ENCODE results near the gene BAIAP3. TPM values are rescaled to one million over a fixed set of nuclear protein-coding genes. Genes with fewer than 3 reads are reported as not detected.

BAIAP3 gene
- total and polyA plus RNA-seq, 2 experiments from 2014 or later, result 5.2 to 13.0 TPM

- H2AFZ ChIP-seq, result no peak overlapping the region
- no peaks in the 10 kb centered on the region for H3K36me3 ChIP-seq (ENCODE audit: insufficient read depth)
- no peak for DNase-seq (ENCODE audit: low spot score)
- H3K9me2 ChIP-seq (ENCODE audit: insufficient read depth), result no peaks in the 10 kb centered on the region
- H3K79me2 ChIP-seq (replicated peaks; ENCODE audit: insufficient read depth), result no peaks in the 10 kb centered on the region
- Mint-ChIP-seq H3K4me1 (peaks cover 6% of the 10 kb centered on the region; the same call in 2 of the 3 replicates), H3K4me3 (peak overlapping the region; percentile 75), H3K9me3 (no peaks in the 10 kb centered on the region), H3K27me3 (ENCODE audit: insufficient read depth, low read depth, poor library complexity) (peaks cover 20% of the 10 kb centered on the region), H3K36me3 (ENCODE audit: low read depth) (no peaks in the 10 kb centered on the region), H3K27ac (no peak overlapping the region)
- H3K27ac ChIP-seq (ENCODE audit: low read depth), result no peak overlapping the region
- peak; percentile 2 for ATAC-seq
- no peaks in the 10 kb centered on the region; the same call in 1 of the 2 replicates for H4K20me1 ChIP-seq (replicated peaks; ENCODE audit: insufficient read depth)
- peak overlapping the region; percentile 51 for H3K4me3 ChIP-seq
- H3F3A ChIP-seq (replicated peaks; ENCODE audit: low read depth), result no peaks in the 10 kb centered on the region
- no peaks in the 10 kb centered on the region for H3K27me3 ChIP-seq (ENCODE audit: insufficient read depth)
- H3K4me2 ChIP-seq, result peak overlapping the region; percentile 88
- TF ChIP-seq EZH2phosphoT487 (IDR thresholded peaks at IDR 0.05; ENCODE audit: unreplicated experiment), result no peak
- TF ChIP-seq POLR2AphosphoS5 (IDR thresholded peaks at IDR 0.05; ENCODE audit: low read depth), result 0 out of 2 replicates have a peak, but pooled peaks have one; percentile 33
- H3K4me1 ChIP-seq (ENCODE audit: insufficient read depth), result no peaks in the 10 kb centered on the region; the same call in 1 of the 2 replicates
Observed at GRCh38 chr16:1343428-1344242, 10.2 kb downstream of the BAIAP3 start.

GRCh38 chr16:1344499-1344898 is 11.1 kb downstream of the BAIAP3 start:
- Mint-ChIP-seq H3K4me3 (peak overlapping the region; percentile 24; the same call in 1 of the 3 replicates), H3K27me3 (ENCODE audit: insufficient read depth, low read depth, poor library complexity) (peaks cover 20% of the 10 kb centered on the region), H3K4me1 (peaks cover 6% of the 10 kb centered on the region; the same call in 2 of the 3 replicates), H3K27ac (no peak overlapping the region), H3K9me3 (no peaks in the 10 kb centered on the region; the same call in 2 of the 3 replicates), H3K36me3 (ENCODE audit: low read depth) (no peaks in the 10 kb centered on the region)
- Histone ChIP-seq H4K20me1 (replicated peaks; ENCODE audit: insufficient read depth) (peaks cover 2% of the 10 kb centered on the region; the same call in 1 of the 2 replicates), H3K79me2 (replicated peaks; ENCODE audit: insufficient read depth) (no peaks in the 10 kb centered on the region), H3K4me1 (ENCODE audit: insufficient read depth) (no peaks in the 10 kb centered on the region; the same call in 1 of the 2 replicates), H3K4me2 (no peak overlapping the region), H3F3A (replicated peaks; ENCODE audit: low read depth) (no peaks in the 10 kb centered on the region), H3K36me3 (ENCODE audit: insufficient read depth) (no peaks in the 10 kb centered on the region; the same call in 1 of the 2 replicates), H2AFZ (no peak overlapping the region), H3K4me3 (no peak overlapping the region), H3K9me2 (ENCODE audit: insufficient read depth) (no peaks in the 10 kb centered on the region), H3K27ac (ENCODE audit: low read depth) (no peak overlapping the region), H3K27me3 (ENCODE audit: insufficient read depth) (no peaks in the 10 kb centered on the region)
- ATAC-seq (no peak), DNase-seq (ENCODE audit: low spot score) (no peak)
- TF ChIP-seq EZH2phosphoT487 (IDR thresholded peaks at IDR 0.05; ENCODE audit: unreplicated experiment) (no peak), ZNF462 (CRISPR knock-in tag; IDR thresholded peaks at IDR 0.05) (no peak), STAT1 (IDR thresholded peaks at IDR 0.05; ENCODE audit: unreplicated experiment) (no peak), CTCF (conservative IDR thresholded peaks at IDR 0.05; ENCODE audit: low read depth in 2 of 2) (no peak), ZNF114 (CRISPR knock-in tag; IDR thresholded peaks at IDR 0.05) (no peak), NANOG (IDR thresholded peaks at IDR 0.05; ENCODE audit: borderline replicate concordance) (no peak), CREB1 (CRISPR knock-in tag; IDR thresholded peaks at IDR 0.05; ENCODE audit: low read depth) (no peak), POLR2AphosphoS5 (IDR thresholded peaks at IDR 0.05; ENCODE audit: low read depth) (no peak), JUNB (IDR thresholded peaks at IDR 0.05; ENCODE audit: unreplicated experiment) (no peak)
- TF ChIP-seq, protein P1, sequence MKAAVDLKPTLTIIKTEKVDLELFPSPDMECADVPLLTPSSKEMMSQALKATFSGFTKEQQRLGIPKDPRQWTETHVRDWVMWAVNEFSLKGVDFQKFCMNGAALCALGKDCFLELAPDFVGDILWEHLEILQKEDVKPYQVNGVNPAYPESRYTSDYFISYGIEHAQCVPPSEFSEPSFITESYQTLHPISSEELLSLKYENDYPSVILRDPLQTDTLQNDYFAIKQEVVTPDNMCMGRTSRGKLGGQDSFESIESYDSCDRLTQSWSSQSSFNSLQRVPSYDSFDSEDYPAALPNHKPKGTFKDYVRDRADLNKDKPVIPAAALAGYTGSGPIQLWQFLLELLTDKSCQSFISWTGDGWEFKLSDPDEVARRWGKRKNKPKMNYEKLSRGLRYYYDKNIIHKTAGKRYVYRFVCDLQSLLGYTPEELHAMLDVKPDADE (IDR thresholded peaks at IDR 0.05), result no peak

Measured in GM23338 (cell line).